ENCODE data around the gene SLC35F6.

Gene SLC35F6

DNA sequence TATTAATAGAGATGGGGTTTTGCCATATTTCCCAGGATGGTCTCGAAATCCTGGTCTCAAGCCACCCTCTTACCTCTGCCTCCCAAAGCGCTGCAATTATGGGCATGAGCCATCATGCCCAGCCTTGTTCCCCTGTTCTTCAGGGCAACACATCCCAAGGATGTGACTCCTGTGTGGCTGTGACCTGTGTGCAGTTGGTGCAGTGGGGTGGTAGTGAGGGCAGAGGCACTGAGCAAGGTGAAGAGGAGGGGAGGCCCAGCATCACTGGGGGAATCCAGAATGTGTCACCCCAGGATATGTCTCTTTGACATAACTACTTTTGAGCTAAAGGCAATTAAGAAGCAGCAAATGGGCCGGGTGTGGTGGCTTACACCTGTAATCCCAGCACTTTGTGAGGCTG lies 45.1 kb downstream of the SLC35F6 start:
- no peak overlapping the region for H3K9ac ChIP-seq (ENCODE audit: low read length)
- no peaks in the 10 kb centered on the region for H4K20me1 ChIP-seq (ENCODE audit: insufficient read depth, low read length)

GRCh38 chr2:26809876-26810577 lies 45.9 kb downstream of the SLC35F6 start:
- H3K36me3 ChIP-seq (replicated peaks; ENCODE audit: insufficient read depth, low read length), result no peaks in the 10 kb centered on the region
- no peaks in the 10 kb centered on the region for H4K20me1 ChIP-seq (ENCODE audit: insufficient read depth, low read length)
- DNase-seq, result no peak
- H3K27ac ChIP-seq (ENCODE audit: low read length), result no peak overlapping the region
- no peaks in the 10 kb centered on the region for H3F3A ChIP-seq (ENCODE audit: insufficient read depth, low read length)
- no peaks in the 10 kb centered on the region for H3K79me2 ChIP-seq (ENCODE audit: low read length)
- no peaks in the 10 kb centered on the region for H3K9me2 ChIP-seq (replicated peaks; ENCODE audit: insufficient read depth, low read length)
- H3K4me2 ChIP-seq (ENCODE audit: low read depth, low read length), result no peak overlapping the region
- TF ChIP-seq EZH2phosphoT487 (IDR thresholded peaks at IDR 0.05; ENCODE audit: low read length) (no peak), EZH2 (optimal IDR thresholded peaks at IDR 0.05; ENCODE audit: low read depth, low read length) (no peak)
- TF ChIP-seq, protein P1, sequence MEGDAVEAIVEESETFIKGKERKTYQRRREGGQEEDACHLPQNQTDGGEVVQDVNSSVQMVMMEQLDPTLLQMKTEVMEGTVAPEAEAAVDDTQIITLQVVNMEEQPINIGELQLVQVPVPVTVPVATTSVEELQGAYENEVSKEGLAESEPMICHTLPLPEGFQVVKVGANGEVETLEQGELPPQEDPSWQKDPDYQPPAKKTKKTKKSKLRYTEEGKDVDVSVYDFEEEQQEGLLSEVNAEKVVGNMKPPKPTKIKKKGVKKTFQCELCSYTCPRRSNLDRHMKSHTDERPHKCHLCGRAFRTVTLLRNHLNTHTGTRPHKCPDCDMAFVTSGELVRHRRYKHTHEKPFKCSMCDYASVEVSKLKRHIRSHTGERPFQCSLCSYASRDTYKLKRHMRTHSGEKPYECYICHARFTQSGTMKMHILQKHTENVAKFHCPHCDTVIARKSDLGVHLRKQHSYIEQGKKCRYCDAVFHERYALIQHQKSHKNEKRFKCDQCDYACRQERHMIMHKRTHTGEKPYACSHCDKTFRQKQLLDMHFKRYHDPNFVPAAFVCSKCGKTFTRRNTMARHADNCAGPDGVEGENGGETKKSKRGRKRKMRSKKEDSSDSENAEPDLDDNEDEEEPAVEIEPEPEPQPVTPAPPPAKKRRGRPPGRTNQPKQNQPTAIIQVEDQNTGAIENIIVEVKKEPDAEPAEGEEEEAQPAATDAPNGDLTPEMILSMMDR (IDR thresholded peaks at IDR 0.05; ENCODE audit: low read length), result no peak
- peaks cover 6% of the 10 kb centered on the region; the same call in 1 of the 2 replicates for H3K27me3 ChIP-seq (replicated peaks; ENCODE audit: insufficient read depth, low read length)
- H3K9ac ChIP-seq (ENCODE audit: low read length), result no peak overlapping the region
- no peaks in the 10 kb centered on the region for H3K9me3 ChIP-seq (replicated peaks; ENCODE audit: insufficient read depth, low read length)
- H3K4me1 ChIP-seq (ENCODE audit: low read length), result no peaks in the 10 kb centered on the region
- H2AFZ ChIP-seq (ENCODE audit: low read length), result no peak overlapping the region
- no peak overlapping the region for H3K4me3 ChIP-seq (ENCODE audit: low read length)

More for the DNA sequence above, 45.1 kb downstream of the SLC35F6 start:
- Histone ChIP-seq H3K79me2 (ENCODE audit: low read length) (no peaks in the 10 kb centered on the region), H3K27ac (ENCODE audit: low read length) (no peak overlapping the region), H2AFZ (ENCODE audit: low read length) (no peak overlapping the region), H3K4me1 (ENCODE audit: low read length) (no peaks in the 10 kb centered on the region), H3K36me3 (replicated peaks; ENCODE audit: insufficient read depth, low read length) (no peaks in the 10 kb centered on the region), H3K9me3 (replicated peaks; ENCODE audit: insufficient read depth, low read length) (no peaks in the 10 kb centered on the region), H3F3A (ENCODE audit: insufficient read depth, low read length) (no peaks in the 10 kb centered on the region), H3K27me3 (replicated peaks; ENCODE audit: insufficient read depth, low read length) (peaks cover 6% of the 10 kb centered on the region; the same call in 1 of the 2 replicates), H3K4me2 (ENCODE audit: low read depth, low read length) (no peak overlapping the region), H3K4me3 (ENCODE audit: low read length) (no peak overlapping the region), H3K9me2 (replicated peaks; ENCODE audit: insufficient read depth, low read length) (no peaks in the 10 kb centered on the region)
- no peak for TF ChIP-seq EZH2 (optimal IDR thresholded peaks at IDR 0.05; ENCODE audit: low read depth, low read length)
- TF ChIP-seq, protein P1 (IDR thresholded peaks at IDR 0.05; ENCODE audit: low read length), result no peak
- no peak for TF ChIP-seq EZH2phosphoT487 (IDR thresholded peaks at IDR 0.05; ENCODE audit: low read length)
- no peak for DNase-seq

- no peaks in the 10 kb centered on the region for H3F3A ChIP-seq (ENCODE audit: insufficient read depth, low read length)
- peaks cover 6% of the 10 kb centered on the region; the same call in 1 of the 2 replicates for H3K27me3 ChIP-seq (replicated peaks; ENCODE audit: insufficient read depth, low read length)
- no peaks in the 10 kb centered on the region for H3K4me1 ChIP-seq (ENCODE audit: low read length)
- no peak overlapping the region for H3K9ac ChIP-seq (ENCODE audit: low read length)
- H3K4me3 ChIP-seq (ENCODE audit: low read length), result no peak overlapping the region
- no peak overlapping the region for H3K27ac ChIP-seq (ENCODE audit: low read length)
- no peaks in the 10 kb centered on the region for H3K79me2 ChIP-seq (ENCODE audit: low read length)
- no peaks in the 10 kb centered on the region for H4K20me1 ChIP-seq (ENCODE audit: insufficient read depth, low read length)
- TF ChIP-seq EZH2phosphoT487 (IDR thresholded peaks at IDR 0.05; ENCODE audit: low read length) (no peak), EZH2 (optimal IDR thresholded peaks at IDR 0.05; ENCODE audit: low read depth, low read length) (no peak)
- TF ChIP-seq, protein P1 (IDR thresholded peaks at IDR 0.05; ENCODE audit: low read length), result no peak
- H3K9me3 ChIP-seq (replicated peaks; ENCODE audit: insufficient read depth, low read length), result no peaks in the 10 kb centered on the region
- H2AFZ ChIP-seq (ENCODE audit: low read length), result no peak overlapping the region
- no peak for DNase-seq
- H3K36me3 ChIP-seq (replicated peaks; ENCODE audit: insufficient read depth, low read length), result no peaks in the 10 kb centered on the region
- no peak overlapping the region for H3K4me2 ChIP-seq (ENCODE audit: low read depth, low read length)
- H3K9me2 ChIP-seq (replicated peaks; ENCODE audit: insufficient read depth, low read length), result no peaks in the 10 kb centered on the region
Observed at GRCh38 chr2:26811261-26811660, 47.2 kb downstream of the SLC35F6 start.

All from MM.1S (cell line).